NCI-H2196 (cell line): Measurements from ENCODE around the gene MUC3A.
"Not testable (repeated sequence)": the region's sequence is repeated elsewhere in the genome, so short reads cannot be mapped to it uniquely, and the experiment has no call there.

Source experiments
- DNase-seq: peaks from one replicate; lab custom pipeline; 2025; ENCODE audit not compliant: unreplicated experiment; lab: John Stamatoyannopoulos, UW

MUC3A gene, protein sequence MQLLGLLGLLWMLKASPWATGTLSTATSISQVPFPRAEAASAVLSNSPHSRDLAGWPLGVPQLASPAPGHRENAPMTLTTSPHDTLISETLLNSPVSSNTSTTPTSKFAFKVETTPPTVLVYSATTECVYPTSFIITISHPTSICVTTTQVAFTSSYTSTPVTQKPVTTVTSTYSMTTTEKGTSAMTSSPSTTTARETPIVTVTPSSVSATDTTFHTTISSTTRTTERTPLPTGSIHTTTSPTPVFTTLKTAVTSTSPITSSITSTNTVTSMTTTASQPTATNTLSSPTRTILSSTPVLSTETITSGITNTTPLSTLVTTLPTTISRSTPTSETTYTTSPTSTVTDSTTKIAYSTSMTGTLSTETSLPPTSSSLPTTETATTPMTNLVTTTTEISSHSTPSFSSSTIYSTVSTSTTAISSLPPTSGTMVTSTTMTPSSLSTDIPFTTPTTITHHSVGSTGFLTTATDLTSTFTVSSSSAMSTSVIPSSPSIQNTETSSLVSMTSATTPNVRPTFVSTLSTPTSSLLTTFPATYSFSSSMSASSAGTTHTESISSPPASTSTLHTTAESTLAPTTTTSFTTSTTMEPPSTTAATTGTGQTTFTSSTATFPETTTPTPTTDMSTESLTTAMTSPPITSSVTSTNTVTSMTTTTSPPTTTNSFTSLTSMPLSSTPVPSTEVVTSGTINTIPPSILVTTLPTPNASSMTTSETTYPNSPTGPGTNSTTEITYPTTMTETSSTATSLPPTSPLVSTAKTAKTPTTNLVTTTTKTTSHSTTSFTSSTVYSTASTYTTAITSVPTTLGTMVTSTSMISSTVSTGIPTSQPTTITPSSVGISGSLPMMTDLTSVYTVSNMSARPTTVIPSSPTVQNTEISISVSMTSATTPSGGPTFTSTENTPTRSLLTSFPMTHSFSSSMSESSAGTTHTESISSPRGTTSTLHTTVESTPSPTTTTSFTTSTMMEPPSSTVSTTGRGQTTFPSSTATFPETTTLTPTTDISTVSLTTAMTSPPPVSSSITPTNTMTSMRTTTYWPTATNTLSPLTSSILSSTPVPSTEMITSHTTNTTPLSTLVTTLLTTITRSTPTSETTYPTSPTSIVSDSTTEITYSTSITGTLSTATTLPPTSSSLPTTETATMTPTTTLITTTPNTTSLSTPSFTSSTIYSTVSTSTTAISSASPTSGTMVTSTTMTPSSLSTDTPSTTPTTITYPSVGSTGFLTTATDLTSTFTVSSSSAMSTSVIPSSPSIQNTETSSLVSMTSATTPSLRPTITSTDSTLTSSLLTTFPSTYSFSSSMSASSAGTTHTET (N-terminal part only)

GRCh38 chr7:100949227-100949932 lies at the start of gene MUC3A:
Gene MUC3A, plus strand, starts transcription at chr7:100949534. Its CDS starts 91 bp downstream, at chr7:100949625.
- DNase-seq = no peak

DNA sequence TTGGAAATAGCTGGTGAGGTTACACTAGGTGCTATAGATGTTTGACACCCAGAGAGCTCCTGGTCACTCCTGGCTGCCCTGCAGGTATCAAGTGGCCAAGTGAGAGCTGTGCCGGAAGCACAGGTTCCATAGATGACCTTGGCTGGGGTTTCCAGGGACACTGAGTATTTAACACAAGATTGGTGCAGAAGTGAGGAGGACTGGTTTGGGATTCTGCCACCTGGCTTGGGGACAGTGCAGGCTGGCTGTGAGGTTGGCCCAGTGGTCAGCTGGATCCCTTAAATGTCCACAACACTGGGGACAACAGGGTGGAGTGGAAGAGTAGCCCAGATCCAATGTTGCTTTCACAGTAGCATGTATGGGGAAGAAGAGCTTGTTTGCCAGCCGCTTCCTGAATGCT lies 48.4 kb upstream of the MUC3A start:
- no peak for DNase-seq

DNA sequence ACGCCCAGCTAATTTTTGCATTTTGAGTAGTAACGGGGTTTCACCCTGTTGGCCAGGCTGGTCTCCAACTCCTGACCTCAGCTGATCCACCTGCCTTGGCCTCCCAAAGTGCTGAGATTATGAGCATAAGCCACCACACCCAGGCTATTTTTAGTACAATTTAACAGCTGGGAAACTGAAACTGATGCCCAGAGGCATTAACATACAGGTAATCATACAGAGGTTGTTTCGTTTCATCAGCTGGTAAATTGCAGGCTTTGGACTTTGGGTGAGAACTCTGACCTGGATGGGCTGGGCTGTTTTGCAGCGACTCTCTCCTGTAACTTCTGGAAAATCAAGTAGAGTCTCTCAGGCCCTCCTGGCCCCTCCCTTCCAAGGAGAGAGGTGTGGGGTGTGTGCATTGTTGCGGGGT lies 47.4 kb upstream of the MUC3A start:
- no peak for DNase-seq

GRCh38 chr7:100902638-100903037 lies 46.7 kb upstream of the MUC3A start:
- DNase-seq = no peak

DNA sequence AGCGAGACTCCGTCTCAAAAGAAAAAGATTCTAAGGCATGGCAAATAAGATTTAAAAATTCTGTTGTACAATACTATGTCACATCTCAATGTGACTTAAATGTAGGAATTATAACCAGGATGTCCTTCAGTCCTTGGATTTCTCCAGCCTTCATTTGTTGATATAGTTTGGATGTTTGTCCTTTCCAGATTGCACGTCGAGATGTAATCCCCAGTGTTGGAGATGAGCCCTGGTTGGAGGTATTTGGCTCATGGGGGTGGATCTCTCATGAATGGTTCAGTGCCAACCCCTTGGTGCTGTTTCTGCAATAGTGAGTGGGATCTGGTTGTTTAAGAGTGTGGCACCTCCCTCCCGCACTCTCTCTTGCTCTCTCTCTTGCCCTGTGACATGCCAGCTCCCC lies 40.8 kb upstream of the MUC3A start:
- no peak for DNase-seq

DNA sequence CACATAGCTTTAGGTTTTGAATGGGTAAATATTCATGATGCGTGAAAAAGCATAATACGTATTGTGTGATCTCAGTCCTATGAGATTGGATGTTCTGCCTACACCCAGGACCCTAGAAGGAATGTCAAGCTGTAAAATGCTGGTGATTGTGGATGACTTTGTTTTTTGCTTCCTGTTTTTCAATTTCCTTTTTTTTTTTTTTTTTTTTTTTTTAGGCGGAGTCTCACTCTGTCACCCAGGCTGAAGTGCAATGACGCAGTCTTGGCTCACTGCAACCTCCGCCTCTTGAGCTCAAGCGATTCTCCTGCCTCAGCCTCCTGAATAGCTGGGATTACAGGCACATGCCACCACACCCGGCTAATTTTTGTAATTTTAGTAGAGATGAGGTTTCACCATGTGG lies 38.9 kb upstream of the MUC3A start:
- DNase-seq = not testable (repeated sequence)

GRCh38 chr7:100911484-100911883 lies 37.9 kb upstream of the MUC3A start:
- no peak for DNase-seq

- no peak for DNase-seq
Observed at GRCh38 chr7:100914208-100914878, 35.0 kb upstream of the MUC3A start.

- DNase-seq = no peak
Observed at GRCh38 chr7:100914879-100915447, 34.4 kb upstream of the MUC3A start.

DNA sequence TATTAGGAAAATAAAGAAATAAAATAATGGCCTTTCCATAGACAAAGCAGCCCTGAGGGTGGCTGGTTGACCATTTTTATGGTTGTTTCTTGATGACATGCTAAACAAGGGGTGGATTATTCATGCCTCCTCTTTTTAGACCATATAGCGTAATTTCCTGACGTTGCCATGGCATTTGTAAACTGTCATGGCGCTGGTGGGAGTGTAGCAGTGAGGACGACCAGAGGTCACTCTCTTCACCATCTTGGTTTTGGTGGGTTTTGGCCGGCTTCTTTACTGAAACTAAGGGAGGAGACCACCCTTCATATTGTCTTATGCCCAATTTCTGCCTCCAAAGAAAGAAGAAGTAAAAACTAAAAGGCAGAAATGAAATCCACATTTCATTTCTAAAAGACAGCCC lies 30.0 kb upstream of the MUC3A start:
- DNase-seq = not testable (repeated sequence)

GRCh38 chr7:100919779-100920437 lies 29.4 kb upstream of the MUC3A start:
- not testable (repeated sequence) for DNase-seq

- DNase-seq = no peak
Observed at GRCh38 chr7:100921039-100921438, 28.3 kb upstream of the MUC3A start.

DNA sequence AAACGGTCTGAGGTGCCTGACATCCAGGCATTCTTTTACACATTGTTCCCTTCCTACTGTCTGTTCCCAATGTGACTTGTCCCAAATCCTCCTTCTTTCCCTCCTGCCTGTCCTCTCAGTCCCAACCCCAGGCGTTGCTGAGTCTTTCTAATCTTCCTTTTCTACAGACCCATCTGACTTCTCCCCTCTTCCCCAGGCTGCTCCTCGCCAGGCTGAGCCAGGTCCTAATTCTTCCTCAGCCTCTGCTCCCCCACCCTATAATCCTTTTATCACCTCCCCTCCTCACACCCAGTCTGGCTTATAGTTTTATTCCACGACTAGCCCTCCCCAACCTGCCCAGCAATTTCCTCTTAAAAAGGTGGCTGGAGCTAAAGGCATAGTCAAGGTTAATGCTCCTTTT lies 25.7 kb upstream of the MUC3A start:
- not testable (repeated sequence) for DNase-seq

GRCh38 chr7:100929808-100930174 lies 19.5 kb upstream of the MUC3A start:
- DNase-seq = no peak

DNA sequence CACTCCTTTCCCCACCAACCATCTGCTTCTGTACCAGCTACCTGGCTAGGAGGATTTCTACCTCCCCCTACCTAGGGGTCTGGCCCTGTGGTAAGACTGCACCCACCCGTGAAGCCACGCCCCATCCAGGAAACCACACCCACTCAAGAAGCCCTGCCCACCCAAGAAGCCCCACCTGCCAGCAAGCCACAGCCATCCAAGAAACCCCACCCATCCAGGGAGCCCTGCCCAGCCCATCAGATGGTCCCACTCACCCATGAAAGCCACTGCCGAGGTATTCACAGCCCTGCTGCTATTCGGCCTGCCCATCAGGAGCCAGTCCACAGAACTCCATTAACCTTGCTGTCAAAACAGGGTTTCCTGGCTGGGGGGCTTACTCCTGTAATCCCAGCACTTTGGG lies 15.6 kb upstream of the MUC3A start:
- no peak for DNase-seq

DNA sequence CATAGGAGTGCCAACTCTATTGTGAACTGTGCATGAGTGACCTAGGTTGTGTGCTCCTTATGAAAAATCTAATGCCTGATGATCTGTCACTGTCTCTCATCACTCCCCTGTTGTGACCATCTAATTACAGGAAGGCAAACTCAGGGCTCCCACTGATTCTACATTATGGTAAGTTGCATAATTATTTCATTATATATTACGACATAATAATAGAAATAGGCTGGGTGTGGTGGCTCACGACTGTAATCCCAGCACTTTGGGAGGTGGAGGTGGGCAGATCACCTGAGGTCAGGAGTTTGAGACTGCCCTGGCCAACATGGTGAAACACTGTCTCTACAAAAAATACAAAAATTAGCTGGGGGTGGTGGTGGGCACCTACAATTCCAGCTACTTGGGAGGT lies 14.0 kb upstream of the MUC3A start:
- DNase-seq = not testable (repeated sequence)

DNA sequence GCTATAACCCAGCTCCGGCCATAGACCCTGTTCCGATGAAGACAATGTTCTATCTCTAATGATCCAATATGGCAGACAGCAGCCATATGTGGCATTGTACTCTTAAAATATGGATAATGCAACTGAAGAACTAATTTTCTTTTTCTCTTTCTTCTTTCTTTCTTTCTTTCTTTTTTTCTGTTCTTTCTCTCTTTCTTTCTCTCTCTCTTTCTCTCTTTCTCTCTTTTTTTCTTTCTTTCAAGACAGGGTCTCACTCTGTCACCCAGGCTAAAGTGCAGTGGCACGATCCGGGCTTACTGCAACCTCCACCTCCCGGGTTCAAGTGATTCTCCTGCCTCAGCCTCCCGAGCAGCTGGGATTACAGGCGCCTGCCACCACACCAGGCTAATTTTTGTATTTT lies 13.2 kb upstream of the MUC3A start:
- not testable (repeated sequence) for DNase-seq

DNA sequence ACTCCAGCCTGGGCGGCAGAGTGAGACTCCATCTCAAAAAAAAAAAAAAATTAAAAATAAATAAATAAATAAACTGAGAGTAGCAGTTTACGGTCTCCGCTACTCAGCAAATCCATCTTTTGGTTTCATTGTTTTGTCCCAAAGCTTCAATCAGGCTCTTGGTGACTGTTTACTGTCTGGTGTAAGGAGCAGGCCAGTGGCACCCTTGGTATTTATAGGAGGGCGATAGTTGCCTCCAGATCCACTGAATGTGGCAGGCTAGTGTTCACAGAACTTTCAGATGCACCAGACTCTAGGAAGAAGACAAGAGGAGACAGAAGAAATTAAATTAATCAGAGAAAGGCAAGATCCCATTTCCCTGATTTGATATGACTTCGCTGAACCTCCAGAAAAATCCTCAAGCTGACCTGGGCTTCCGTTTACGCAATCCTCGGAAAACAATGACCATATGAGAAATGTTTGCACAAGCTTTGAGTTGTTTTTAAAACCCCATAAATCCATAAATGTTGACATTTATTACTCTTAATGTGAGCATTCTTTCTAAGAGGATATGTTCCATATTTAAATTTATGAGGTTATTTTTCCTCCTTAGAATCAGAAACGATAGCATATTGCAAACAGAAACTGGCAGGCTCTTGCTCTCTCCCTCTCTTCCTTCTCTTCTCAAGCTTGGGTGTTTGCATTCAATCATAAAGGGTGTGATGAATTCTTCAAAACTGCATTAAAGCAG lies 7.1 kb upstream of the MUC3A start:
- DNase-seq = peak; percentile 17
